ENCODE measurements around the gene RGS3.

Gene RGS3

DNA sequence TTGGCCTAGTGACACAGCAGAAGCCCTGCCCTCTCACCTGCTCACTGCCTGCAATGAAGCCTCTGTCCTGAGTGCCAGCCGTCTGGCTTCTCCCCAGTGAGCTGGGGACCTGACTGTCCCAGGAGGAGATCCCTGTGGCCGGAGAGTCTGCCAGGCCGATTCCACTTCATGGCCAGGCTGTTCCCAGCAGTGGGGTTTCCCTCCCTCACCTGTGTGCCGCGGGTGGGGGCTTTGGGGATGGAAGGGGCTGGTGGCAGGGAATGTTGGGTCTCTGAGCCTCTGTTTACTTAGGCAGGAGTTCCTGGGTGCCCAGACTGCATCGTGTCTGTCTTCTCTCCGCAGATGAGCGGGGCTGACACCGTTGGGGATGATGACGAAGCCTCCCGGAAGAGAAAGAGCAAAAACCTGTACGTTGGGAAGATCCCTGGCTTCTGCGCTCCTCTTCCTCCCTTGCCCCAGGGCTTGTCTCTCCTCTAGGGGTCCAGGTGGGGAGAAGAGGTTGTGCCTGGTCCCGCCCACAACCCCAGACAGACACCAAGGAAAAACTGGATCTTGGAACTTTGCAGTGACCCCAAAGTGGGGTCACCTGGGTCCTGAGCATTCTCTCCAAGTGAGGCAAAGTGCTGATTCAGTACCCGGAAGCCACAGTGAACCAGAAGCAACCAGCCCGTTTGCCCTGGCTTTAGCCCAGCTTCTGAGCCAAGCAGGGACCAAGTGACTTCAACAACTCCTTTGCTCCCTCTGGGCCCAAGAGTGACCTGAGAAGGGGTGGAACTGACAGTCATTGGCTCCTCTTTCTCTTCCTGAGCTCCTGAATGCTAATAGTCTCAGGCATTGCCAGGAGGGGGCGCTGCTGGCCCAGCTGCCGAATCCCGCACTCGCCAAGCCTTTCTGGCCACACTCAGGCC, 127.7 kb downstream of the RGS3 start:
- peak; percentile 33 for DNase-seq

DNA sequence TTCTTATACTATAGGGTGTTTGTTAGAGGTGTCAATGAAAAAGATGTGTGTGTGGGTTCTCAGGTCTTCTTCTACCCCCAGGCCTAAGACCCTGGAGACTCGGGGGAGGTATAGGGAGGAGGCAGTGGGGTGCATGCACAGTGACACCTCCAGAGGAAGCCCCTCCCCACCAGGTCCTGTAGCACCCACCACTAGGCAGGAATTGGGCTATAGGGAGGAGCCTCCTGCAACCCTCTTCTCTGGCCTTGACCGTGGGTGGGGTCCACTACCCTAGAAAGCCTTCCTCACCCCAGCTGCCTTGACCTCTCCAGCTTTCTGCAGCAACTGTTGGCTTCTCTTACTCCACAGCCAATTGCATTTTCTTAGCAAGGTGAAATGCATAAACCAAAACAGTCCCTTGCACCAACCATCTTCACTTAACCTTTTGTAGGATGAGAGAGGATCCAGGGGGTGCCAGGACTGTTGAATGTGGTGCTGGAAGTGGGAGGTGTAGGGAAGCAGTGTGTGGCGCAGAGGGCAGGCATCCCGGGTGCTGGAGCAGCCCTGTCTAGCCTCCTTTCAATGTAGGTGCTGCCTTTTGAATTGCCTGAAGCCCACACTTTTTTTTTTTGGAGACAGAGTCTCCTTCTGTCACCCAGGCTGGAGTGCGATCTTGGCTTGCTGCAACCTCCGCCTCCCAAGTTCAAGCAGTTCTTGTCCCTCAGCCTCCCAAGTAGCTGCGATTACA, 128.5 kb downstream of the RGS3 start:
- no peak for DNase-seq

DNA sequence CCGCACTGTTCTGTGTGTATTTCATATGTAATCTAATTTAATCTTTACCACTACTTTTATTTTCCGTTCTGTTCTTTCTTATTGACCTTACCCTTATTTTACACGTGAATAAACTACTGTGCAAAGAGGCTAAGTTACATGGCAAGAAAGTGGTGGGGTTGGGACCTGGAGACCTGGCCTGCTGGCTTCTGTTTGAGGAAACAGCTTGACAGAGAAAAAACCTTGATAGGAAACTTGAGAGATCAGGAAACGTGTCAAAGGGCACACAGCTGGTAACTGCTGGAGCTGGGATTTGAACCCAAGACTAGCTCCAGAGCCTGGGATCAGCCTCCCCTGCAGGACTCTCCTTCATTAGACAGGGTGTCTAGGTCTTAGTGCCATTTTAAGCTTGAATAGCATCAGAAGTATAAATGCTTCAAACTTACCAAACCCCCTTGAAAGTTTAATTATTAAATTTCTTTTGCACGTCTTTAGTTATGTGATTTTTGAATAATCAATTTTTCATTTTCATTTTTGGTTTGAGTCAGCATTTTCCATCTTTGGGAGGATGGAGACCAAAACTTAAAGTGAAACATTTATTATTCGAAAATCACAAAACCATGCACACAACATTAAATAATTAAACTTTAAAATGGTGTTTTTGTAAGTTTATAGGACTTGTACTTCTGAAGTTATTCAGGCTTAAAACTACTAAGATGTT, 129.5 kb downstream of the RGS3 start:
- DNase-seq: no peak

DNA sequence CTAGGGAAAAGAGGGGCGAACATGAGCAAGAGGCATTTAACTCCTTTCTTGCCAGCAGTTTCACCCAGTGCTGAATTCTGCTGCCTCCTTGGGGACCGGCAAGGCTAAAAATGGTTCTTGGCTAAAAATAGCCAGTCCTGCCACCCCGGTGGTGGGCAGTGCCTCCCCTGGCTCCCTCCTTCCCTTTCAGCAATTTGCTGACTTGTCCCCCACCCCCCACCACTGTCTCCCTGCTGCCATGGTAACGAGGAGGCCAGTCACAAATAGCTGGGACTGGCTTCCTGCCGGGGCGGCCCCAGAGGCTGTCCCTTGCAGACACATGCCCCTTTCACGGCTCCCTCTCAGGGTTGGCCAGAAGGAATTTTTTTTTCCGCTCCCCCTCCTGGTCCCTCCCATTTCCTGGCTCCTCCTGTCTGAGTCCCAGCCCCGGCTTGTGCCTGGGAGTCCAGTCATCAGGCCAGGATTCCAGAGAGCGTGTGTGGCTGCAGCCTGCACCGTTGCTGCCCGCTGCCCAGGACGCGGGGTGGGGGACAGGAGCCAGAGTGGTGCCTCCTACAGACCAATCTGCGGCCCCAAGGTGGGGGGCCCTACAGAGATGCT, 130.3 kb downstream of the RGS3 start:
- DNase-seq: peak; percentile 55

DNA sequence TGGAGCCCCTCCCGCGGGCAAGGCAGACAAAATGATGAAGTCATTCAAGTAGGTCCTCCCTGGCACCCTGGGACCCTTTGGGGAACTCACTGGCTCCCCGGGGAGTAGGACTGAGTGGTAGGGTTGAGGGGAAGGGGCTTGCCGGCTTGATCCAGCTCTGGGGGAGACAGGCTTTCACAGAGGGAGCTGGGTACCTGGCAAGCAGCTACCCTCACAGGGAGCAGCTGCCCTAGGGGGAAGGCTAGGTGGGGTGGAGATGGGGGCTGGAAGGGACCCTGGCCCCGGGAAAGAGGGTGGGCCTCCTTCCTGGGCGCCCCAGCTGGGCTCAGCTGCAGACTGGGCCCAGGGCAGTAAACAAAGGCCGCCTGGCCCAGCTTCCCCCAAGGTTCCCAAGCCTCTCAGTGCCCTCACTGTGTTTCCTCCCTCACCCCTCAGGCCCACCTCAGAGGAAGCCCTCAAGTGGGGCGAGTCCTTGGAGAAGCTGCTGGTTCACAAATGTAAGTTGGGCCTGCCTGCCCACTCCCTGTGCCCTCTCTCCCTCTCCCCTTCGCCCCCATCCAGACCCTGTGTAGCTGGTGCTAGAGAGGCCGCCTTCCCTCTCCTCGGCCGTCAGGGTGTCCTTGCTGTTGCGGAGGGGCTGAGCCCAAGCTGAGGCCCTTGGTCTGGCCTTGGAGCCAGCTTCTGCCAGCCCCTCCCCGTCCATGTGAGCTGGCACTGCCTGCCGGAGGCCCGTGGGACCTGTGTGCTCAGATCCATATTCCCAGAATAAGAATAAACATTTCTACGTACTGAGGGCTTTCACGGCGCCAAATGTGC, 131.2 kb downstream of the RGS3 start:
- DNase-seq: no peak

DNA sequence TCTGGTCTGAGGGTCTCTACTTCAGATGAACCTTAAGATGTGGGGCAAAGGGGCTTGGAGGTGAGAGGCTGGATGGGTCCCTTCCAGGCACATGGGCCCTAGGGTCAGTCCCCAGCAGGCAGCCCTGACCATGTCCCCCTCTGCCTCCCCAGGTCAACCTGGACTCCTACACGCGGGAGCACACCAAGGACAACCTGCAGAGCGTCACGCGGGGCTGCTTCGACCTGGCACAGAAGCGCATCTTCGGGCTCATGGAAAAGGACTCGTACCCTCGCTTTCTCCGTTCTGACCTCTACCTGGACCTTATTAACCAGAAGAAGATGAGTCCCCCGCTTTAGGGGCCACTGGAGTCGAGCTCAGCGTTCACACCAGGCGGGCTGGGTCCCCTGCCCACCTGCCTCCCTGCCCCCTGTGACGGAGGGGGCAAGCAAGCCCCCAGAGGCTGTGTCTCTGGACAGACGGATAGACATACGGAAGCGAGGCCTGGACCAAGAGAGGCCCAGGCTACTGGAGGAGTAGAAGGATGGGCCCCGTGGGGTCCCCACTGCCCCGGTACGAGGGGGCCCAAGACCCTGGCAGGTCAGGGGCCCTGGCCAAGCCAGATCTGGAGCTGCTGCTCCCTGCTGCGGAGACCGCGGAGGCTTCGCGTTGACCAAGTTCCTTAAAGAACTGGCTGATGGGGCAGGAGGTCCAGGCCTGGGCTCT, 133.2 kb downstream of the RGS3 start:
- DNase-seq: no peak

DNA sequence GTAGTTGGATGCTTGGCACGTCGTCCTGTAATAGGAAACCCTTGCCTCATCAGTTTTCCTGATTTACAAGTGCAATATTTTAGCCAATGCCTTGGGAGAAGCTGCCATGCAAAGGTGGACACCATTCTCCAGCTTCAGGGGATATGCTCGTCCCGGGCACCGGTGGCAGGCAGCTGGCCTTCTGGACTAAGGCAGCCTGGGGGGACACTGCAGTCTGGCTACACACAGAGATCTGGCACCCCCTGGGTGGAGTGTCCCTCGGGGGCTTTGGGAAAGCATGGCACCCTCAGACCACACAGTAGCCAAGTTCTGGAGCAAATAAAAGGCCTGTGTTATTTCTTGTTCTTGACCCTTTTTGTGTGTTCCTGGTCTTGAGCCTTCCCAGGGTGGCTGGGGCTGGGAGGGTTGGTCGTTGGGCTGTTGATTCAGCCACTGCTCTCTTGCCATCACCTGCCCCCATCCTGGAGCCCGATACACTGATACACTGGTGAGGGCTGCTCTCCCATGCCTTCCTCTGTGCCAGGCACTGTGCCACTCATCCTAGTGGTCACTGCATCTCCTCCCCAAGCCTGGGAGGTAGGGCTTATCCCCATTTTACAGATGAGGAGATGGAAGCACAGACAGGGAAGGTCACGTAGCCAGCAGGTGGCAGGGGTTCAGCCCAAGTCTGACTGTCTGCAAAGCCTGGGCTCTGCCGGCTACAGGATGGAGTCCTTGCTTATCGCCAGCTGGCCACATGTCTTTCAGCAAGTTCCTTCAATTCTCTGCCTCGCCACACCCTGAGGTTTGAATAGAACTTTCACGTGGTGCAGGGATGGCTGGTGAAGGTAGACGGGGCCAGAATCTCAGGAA, 134.1 kb downstream of the RGS3 start:
- DNase-seq: no peak

DNA sequence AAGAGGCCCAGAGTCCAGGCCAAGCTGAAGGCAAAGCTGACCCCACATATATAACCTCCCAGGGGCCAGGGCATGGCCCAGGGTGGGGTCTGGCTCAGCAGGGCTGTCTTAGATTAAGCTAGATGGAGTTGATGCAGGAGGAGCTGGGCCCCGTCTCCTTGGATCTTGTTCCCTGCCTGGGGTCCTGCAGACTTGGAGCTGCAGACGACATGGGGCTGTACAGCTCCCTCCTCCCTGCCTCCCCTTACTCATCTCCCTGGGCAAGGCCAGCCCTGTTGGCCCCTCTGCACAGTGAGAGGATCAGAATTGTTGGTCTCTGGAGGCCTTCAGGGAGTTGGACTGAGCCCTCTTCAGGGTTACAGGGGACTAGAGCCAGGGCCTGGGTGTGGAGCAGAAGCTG, 134.9 kb downstream of the RGS3 start:
- DNase-seq: no peak

DNA sequence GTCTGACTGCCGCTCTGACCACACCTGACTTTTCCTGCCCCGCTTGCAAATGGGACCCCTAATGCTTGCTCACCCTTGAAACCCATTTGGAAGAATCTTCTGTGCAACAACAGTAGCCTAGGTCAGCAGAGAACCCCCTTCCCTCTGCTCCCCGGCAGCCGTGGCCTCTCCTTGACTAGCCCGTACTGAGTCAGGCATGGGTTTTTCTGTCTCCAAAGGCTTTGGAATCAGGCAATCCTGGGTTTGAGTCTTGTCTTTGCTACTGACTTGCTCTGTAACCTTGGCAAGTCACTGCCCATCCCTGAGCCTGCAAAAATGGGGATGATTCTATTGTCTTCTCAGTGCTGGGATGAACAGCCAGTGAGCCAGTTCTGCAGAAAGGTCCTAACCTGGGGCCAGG, 135.4 kb downstream of the RGS3 start:
- DNase-seq: no peak

DNA sequence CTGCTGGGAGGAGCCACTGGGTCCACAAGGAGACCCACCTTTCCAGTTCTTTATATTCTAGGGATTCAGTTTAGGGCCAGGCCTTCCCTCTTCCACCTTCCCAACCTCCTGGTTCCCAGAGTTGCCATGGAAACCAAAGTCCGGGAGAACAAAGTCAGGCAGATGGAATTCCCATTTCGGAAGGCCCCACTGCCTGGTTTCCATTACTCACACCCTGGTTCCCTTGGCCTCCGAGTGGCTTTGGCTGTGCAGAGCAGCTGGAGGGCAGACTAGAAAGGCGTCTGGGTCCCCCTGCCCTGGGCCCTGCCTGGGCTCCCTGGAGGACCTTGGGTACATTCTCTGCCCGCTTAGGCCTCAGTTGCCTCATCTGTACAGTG, 136.1 kb downstream of the RGS3 start:
- no peak for DNase-seq

DNA sequence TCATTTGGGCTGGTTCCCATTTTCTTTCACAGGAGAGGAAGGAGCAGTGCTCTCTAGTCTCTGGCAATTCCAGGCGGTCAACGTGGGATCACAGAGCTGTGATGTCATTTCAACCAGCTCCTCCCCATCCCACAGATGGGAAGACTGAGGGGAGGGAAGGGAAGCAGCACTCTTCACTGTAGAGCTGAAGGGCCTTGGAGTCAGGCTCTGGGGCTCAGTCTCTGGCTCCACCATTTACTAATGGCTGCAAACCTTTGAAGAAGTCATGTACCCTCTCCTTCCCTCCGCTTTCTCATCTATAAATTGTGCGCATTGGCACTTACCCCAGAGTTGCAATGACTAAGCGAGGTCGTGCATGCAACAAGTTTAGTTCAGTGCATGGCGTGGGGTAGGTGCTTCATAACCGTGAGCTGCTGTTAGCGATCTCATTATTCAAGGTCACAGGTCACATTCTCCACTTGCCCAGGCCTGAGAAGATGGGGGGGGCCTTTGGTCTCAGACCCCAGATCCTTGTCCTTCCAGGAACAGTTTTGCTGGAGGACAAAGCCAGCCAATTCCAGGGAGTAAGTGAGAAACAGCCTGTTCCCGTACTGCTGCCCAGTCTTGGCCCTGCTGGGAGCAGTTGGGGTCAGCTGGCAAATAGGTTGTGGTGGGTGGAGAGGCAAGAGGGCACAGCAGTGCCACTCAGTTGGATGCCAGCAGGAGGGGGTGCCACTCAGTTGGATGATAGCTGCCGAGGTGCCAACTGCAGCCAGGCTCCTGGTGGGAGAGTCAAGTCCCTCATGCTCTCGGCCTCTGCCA, 136.7 kb downstream of the RGS3 start:
- DNase-seq: no peak

DNA sequence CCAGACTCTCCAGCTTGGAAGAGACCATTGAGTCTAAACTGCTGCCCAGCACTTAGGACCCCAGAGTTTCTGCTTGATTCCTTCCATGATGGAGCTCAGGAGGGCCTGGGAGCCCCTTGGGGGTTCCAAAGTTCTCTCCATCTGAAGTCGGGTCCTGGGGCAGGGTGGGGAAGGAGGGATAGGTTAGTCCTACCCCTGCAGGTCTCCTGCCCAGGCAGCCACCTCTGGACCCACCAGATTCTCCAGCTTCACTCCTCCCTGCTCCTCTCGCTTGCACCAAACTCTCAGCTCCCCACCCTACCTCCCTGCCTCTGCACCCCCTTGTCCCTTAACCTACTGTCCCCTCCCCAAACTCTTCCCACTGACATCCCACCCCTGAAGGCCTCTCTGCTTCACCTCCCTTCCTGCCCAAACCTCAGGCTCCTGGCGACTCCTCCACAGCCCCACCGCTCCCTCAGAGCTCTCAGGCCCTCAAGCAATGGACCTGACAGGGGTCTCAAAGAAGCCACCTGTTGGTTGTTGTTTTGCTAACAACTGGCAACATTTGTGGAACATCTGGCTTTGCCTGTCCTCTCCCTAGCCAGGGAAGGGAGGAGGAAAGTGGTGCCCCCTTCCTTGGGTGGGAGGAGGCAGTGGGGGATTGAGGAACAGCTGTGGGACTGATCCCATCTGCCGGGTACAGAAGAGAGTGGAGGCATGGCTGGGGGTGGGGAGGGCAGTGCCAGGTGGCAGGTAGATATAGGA, 137.5 kb downstream of the RGS3 start:
- DNase-seq: peak; percentile 66

DNA sequence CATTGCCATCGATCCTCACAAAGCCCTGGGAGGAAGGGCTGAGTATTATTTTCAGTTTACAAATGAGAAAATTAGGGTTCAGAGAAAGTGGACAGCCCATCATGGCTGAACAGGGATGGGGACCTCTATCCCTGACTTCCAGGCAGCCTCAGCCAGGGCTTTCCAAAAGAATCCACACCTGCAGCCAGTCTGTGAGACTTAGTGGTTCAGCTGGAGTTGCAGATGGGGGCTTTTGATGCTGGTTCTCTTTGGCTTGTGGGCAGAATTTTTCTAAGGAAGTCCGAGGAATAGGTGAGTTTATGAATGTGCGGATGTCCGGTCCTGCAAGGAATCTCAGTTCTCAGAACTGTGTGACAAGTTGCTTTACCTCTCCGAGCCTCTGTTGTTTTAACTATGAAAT, 138.1 kb downstream of the RGS3 start:
- DNase-seq: no peak

DNA sequence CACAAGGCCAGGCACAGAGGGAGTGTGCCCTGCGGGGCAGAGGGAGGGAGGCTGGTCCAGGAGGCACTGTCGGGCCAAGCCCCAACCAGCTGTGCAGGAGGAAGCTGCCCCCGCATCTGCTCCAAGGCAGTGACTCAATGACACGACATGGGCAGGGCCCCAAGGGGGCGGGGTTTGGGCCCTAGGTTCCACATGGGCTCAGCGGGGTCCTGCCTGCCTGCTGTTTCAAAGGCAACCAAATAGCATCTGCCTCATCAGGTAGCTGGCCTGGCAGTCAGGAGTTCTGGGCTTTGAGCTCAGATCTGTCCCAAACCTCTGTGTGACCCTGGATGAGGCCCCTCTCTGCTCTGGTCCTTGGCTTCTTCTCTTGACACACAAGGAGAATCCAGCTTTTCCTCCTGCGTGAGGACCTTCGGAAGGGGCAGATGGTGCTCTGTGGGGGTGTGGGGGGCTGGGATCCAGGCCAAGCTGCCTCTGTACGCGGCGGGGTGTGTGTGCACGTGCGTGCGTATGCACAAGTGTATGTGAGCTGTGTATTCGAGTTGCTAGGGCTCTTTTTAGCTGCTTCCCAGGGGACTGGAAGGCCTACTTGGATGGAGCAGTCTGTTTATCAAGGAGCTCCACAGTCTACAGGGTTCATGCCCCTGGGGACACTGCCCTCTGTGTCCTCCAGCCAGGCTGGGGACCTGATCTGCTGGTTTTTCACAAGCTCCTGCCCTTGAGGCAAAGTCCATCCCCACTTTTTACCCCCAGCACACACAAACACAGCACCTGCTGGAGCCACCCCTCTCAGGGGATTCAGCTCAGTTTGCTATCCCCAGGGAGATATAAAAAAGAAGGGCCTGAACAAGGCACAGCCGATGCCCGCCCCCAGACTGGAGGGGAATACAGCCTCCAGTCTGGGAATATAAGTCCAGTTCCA, 138.9 kb downstream of the RGS3 start:
- peak; percentile 84 for DNase-seq

DNA sequence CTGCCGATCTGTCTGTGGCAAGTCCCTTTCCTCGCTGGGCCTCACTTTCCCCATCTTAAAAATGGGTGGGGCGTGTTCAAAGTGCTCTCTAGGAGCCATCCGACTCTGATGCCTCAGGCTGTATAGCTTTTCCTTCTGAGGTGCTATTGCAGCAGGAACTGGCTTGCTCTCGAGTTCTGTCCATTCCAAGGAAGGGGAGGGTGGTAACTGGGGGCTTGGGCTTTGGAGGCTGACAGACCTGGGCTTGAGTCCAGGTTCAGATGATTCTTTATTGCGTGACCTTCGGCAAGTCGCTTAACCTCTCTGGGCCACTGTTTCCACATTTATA, 139.5 kb downstream of the RGS3 start:
- no peak for DNase-seq

DNA sequence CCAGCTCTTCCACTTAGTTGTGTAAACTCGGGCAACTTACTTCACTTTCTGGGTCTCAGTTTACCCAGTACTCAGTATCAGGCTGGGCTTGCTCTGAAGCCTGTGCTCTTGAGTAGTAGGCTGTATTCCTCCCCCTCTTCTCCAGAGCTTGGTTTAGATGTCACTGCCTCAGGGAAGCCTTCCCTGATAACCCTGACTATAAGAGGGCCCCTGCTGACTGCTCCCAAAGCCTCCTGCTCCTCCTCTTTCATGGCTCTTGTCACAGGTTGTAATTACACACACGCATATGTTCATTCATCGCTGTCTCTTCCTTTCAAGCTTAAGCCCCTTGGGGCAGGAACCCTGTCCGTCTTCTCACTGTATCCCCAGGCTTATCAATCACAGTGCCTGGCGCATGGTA, 140.2 kb downstream of the RGS3 start:
- DNase-seq: peak; percentile 67

DNA sequence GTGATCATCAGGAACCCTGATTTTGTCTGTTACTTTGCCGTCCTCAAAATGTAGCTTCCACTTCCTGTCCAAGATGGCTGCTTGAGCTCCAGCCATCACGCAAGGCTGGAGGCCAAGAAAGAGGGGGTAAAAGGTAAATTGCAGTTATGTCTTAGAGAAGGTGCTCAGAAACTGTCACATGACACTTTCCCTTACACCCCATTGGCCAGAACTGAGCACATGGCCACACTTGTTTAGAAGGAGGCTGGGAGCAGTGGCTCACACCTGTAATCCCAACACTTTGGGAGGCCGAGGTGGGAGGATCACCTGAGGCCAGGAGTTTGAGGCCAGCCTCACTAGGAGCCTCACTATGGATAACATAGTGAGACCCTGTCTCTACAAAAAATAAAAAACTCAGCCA, 140.9 kb downstream of the RGS3 start:
- no peak for DNase-seq

DNA sequence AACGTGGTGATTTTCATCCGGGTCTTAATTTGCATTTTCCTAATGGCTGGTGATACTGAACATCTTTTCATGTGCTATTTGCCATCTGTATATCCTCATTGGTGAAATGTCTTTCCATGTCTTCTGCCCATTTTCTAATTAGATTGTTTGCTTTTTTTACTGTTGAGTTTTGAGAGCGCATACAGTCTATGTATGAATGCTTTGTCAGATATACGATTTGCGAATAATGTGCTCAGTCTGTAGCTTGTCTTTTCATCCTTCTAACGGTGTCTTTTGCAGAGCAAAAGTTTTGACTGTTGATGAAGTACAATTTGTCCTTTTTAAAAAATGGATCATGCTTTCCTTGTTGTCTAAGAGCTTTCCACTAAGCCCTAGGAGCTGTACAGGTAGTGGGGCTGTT, 143.0 kb downstream of the RGS3 start:
- no peak for DNase-seq

Data from NCI-H524 treated with DMSO at 0.1 percent for 48 hours (cell line).